HG03025 (cell line): ENCODE data around the gene SPINT3.

ENCODE experiments used
- ATAC-seq: cut with Tn5 transposase; IDR thresholded peaks from one replicate; pipeline ENCODE4 v1.9.1; 2021; ENCODE audit warnings: mild to moderate bottlenecking, moderate library complexity; ENCODE audit not compliant: unreplicated experiment, low FRiP score

SPINT3 gene

DNA sequence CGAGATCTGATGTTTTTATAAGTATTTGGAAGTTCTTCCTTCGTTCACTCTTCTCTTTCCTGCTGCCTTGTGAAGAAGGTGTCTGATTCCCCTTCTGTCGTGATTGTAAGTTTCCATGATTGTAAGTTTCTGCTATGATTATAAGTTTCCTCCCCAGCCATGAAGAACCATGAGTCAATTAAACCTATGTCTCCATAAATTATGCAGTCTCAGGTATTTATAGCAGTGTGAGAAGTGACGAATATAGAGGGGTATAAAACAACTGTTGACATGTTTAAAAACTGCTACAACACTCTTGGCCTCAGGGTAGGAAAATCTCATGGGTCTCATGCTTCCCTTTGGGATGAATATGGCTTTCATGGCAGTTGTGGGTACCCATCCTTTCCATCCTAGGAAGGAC is 51.7 kb downstream of the SPINT3 start:
- ATAC-seq, result no peak

GRCh38 chr20:45462711-45463509 is 52.5 kb downstream of the SPINT3 start:
- no peak for ATAC-seq
